ENCODE data around the gene IGSF9B.

DNA sequence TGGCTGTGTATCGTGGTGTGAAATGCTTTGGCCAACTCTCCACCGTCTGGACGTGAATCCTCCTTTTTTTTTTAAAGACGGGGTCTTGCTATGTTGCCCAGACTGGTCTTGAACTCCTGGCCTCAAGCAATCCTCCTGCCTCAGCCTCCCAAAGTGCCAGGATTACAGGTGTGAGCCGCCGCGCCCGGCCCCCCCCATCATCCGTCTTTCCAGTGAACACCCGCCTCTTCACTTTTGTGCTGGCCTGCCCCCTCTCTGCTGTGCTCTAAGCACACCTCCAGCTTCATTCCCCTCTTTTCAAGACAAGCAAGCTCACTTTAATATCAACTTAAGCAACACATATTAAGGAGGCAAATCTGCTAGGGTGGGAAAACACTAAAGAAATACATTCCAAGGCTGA, 35.3 kb downstream of the IGSF9B start:
- TF ChIP-seq, protein P1, sequence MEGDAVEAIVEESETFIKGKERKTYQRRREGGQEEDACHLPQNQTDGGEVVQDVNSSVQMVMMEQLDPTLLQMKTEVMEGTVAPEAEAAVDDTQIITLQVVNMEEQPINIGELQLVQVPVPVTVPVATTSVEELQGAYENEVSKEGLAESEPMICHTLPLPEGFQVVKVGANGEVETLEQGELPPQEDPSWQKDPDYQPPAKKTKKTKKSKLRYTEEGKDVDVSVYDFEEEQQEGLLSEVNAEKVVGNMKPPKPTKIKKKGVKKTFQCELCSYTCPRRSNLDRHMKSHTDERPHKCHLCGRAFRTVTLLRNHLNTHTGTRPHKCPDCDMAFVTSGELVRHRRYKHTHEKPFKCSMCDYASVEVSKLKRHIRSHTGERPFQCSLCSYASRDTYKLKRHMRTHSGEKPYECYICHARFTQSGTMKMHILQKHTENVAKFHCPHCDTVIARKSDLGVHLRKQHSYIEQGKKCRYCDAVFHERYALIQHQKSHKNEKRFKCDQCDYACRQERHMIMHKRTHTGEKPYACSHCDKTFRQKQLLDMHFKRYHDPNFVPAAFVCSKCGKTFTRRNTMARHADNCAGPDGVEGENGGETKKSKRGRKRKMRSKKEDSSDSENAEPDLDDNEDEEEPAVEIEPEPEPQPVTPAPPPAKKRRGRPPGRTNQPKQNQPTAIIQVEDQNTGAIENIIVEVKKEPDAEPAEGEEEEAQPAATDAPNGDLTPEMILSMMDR (optimal IDR thresholded peaks at IDR 0.05 in 1 of 3, IDR thresholded peaks at IDR 0.05 in 1 of 3, conservative IDR thresholded peaks at IDR 0.05 in 1 of 3; ENCODE audit: extremely low read depth in 1 of 3, insufficient read depth in 2 of 3, low read length in 3 of 3), result no peak
- no peak for TF ChIP-seq EZH2 (IDR thresholded peaks at IDR 0.05; ENCODE audit: low read length)

Measured in keratinocyte (primary cell).